ENCODE results near the gene FKBP15. TPM values are rescaled to one million over a fixed set of nuclear protein-coding genes. Genes with fewer than 3 reads are reported as not detected.

FKBP15 gene
- total RNA-seq, 1 experiment from 2014 or later = 20.1 TPM

DNA sequence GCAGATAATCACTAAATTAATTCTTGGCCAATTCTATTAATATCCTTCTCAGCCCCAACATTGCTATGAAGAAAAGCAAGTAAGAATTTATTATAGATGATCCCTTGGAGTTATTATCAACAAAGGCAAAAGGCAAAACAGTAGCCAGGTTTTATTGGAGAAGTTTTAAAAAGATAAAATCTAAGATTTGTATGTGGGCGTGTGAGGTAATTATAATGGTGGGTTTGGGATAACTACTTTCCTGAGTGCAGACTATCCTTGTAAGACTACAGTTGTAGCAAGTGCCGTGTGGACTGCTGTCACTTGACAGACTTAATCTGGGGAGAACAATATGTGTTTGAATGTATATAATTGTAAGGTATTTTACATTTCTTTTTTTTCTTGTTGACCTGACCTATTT is 23.5 kb upstream of the FKBP15 start:
- H3K27me3 Mint-ChIP-seq (ENCODE audit: insufficient read depth, unreplicated experiment) = no peaks in the 10 kb centered on the region
- intact Hi-C loops (cut with micrococcal nuclease; ENCODE audit: unreplicated experiment) = no loop called here
- DNase-seq = no peak
- no peaks in the 10 kb centered on the region for H3K4me1 Mint-ChIP-seq (ENCODE audit: low read depth, unreplicated experiment)
- Histone ChIP-seq H3K36me3 (ENCODE audit: control insufficient read depth, insufficient read depth, low read length) (no peaks in the 10 kb centered on the region), H3K9me3 (no peaks in the 10 kb centered on the region), H3K27me3 (replicated peaks; ENCODE audit: control insufficient read depth, insufficient read depth, low read length) (no peaks in the 10 kb centered on the region), H3K4me1 (no peaks in the 10 kb centered on the region), H3K4me3 (ENCODE audit: low read depth, low read length) (no peak overlapping the region)
- ChIA-PET POLR2A (no interaction called here), CTCF (no interaction called here)
- H3K9me3 Mint-ChIP-seq (ENCODE audit: unreplicated experiment) = no peaks in the 10 kb centered on the region
- TF ChIP-seq, protein P1, sequence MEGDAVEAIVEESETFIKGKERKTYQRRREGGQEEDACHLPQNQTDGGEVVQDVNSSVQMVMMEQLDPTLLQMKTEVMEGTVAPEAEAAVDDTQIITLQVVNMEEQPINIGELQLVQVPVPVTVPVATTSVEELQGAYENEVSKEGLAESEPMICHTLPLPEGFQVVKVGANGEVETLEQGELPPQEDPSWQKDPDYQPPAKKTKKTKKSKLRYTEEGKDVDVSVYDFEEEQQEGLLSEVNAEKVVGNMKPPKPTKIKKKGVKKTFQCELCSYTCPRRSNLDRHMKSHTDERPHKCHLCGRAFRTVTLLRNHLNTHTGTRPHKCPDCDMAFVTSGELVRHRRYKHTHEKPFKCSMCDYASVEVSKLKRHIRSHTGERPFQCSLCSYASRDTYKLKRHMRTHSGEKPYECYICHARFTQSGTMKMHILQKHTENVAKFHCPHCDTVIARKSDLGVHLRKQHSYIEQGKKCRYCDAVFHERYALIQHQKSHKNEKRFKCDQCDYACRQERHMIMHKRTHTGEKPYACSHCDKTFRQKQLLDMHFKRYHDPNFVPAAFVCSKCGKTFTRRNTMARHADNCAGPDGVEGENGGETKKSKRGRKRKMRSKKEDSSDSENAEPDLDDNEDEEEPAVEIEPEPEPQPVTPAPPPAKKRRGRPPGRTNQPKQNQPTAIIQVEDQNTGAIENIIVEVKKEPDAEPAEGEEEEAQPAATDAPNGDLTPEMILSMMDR (IDR thresholded peaks at IDR 0.05; ENCODE audit: insufficient read depth in 1 of 2, low read depth in 1 of 2, low read length in 1 of 2, severe bottlenecking in 1 of 2, unreplicated experiment in 1 of 2) = no peak
- no peak overlapping the region for H3K4me3 Mint-ChIP-seq (ENCODE audit: unreplicated experiment)
- peaks cover 9% of the 10 kb centered on the region for H3K36me3 Mint-ChIP-seq (ENCODE audit: insufficient read depth, unreplicated experiment)
- H3K27ac Mint-ChIP-seq (ENCODE audit: unreplicated experiment) = no peak overlapping the region
- BruUV-seq (replicated peaks) = no TSS peak

DNA sequence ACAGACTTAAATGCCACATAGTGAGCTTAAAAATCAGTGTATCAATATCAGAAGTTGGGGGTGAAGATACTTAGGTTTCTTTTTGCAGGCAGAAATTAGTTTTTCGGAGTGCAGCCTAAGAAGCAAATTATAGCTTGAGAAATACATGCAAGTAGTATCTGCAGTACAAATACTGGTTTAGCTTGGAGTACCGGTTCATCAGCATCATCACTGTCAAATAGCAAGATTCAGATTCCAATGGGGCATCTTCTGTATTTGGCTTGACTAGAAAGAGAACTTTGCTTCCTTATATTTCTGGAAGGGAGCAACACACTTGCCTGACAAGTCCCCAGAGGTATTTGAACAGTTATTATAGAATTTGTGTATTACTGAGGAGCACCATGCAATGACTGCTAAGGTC is 20.1 kb upstream of the FKBP15 start:
- no peaks in the 10 kb centered on the region for H3K36me3 Mint-ChIP-seq (ENCODE audit: insufficient read depth, unreplicated experiment)
- no peaks in the 10 kb centered on the region for H3K27me3 ChIP-seq (replicated peaks; ENCODE audit: control insufficient read depth, insufficient read depth, low read length)
- TF ChIP-seq, protein P1 (IDR thresholded peaks at IDR 0.05; ENCODE audit: insufficient read depth in 1 of 2, low read depth in 1 of 2, low read length in 1 of 2, severe bottlenecking in 1 of 2, unreplicated experiment in 1 of 2) = no peak
- H3K36me3 ChIP-seq (ENCODE audit: control insufficient read depth, insufficient read depth, low read length) = no peaks in the 10 kb centered on the region
- no peaks in the 10 kb centered on the region for H3K4me1 ChIP-seq
- H3K9me3 ChIP-seq = no peaks in the 10 kb centered on the region
- ChIA-PET CTCF (no interaction called here), POLR2A (no interaction called here)
- H3K9me3 Mint-ChIP-seq (ENCODE audit: unreplicated experiment) = no peaks in the 10 kb centered on the region
- H3K4me3 ChIP-seq (ENCODE audit: low read depth, low read length) = no peak overlapping the region
- BruUV-seq (replicated peaks) = no TSS peak
- DNase-seq = no peak
- intact Hi-C loops (cut with micrococcal nuclease; ENCODE audit: unreplicated experiment) = no loop called here
- no peak overlapping the region for H3K27ac Mint-ChIP-seq (ENCODE audit: unreplicated experiment)
- no peak overlapping the region for H3K4me3 Mint-ChIP-seq (ENCODE audit: unreplicated experiment)
- no peaks in the 10 kb centered on the region for H3K4me1 Mint-ChIP-seq (ENCODE audit: low read depth, unreplicated experiment)
- no peaks in the 10 kb centered on the region for H3K27me3 Mint-ChIP-seq (ENCODE audit: insufficient read depth, unreplicated experiment)

DNA sequence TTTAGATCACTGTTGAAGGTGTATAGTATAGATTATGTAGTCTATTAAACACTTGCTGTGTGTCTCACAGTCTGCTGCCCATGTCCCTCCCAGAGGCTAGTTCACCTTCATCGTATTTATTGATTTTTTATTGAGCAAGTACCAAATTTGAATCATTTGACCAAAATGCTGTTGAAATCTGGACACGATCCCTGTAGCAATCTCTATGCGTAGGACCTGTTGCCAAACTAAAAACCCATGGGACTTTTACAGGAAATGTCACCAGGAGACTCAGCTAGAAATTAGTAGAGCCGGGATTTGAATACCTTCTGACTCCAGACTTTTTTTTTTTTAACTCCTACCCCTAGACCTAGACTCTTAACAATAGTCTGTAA is 17.8 kb upstream of the FKBP15 start:
- Mint-ChIP-seq H3K27me3 (ENCODE audit: insufficient read depth, unreplicated experiment) (no peaks in the 10 kb centered on the region), H3K4me1 (ENCODE audit: low read depth, unreplicated experiment) (no peaks in the 10 kb centered on the region), H3K27ac (ENCODE audit: unreplicated experiment) (no peak overlapping the region), H3K36me3 (ENCODE audit: insufficient read depth, unreplicated experiment) (no peaks in the 10 kb centered on the region), H3K4me3 (ENCODE audit: unreplicated experiment) (no peak overlapping the region), H3K9me3 (ENCODE audit: unreplicated experiment) (no peaks in the 10 kb centered on the region)
- H3K9me3 ChIP-seq = no peaks in the 10 kb centered on the region
- H3K4me3 ChIP-seq (ENCODE audit: low read depth, low read length) = no peak overlapping the region
- BruUV-seq (replicated peaks) = no TSS peak
- DNase-seq = no peak
- TF ChIP-seq, protein P1 (IDR thresholded peaks at IDR 0.05; ENCODE audit: insufficient read depth in 1 of 2, low read depth in 1 of 2, low read length in 1 of 2, severe bottlenecking in 1 of 2, unreplicated experiment in 1 of 2) = no peak
- H3K4me1 ChIP-seq = no peaks in the 10 kb centered on the region
- H3K36me3 ChIP-seq (ENCODE audit: control insufficient read depth, insufficient read depth, low read length) = no peaks in the 10 kb centered on the region
- POLR2A ChIA-PET = no interaction called here
- intact Hi-C loops (cut with micrococcal nuclease; ENCODE audit: unreplicated experiment) = no loop called here
- no peaks in the 10 kb centered on the region for H3K27me3 ChIP-seq (replicated peaks; ENCODE audit: control insufficient read depth, insufficient read depth, low read length)
- CTCF ChIA-PET = no interaction called here
